Type B pancreatic cell (in vitro differentiated cells): Measurements from ENCODE around the gene SF3B5. TPM values are rescaled to one million over a fixed set of nuclear protein-coding genes. Genes with fewer than 3 reads are reported as not detected.

ENCODE experiments used
- DNase-seq: peaks from one replicate; pipeline ENCODE4 v3.0.0; 2021; ENCODE audit warnings: mixed read lengths; ENCODE audit not compliant: unreplicated experiment; ENCODE audit errors: extremely low spot score
- H3K27ac Mint-ChIP-seq: 2 replicates; pipeline ENCODE4 v1.8.0; 2021; ENCODE audit warnings: mild to moderate bottlenecking, mixed read lengths
- H3K27me3 Mint-ChIP-seq: 2 replicates; pipeline ENCODE4 v1.8.0; 2021; ENCODE audit warnings: mixed read lengths
- H3K36me3 Mint-ChIP-seq: 2 replicates; pipeline ENCODE4 v1.8.0; 2021; ENCODE audit warnings: mixed read lengths
- H3K4me1 Mint-ChIP-seq: one replicate; pipeline ENCODE4 v1.8.0; 2021; ENCODE audit warnings: mixed read lengths; ENCODE audit not compliant: unreplicated experiment
- H3K4me3 Mint-ChIP-seq: 2 replicates; pipeline ENCODE4 v1.8.0; 2021; ENCODE audit warnings: mild to moderate bottlenecking, mixed read lengths
- H3K9me3 Mint-ChIP-seq: 2 replicates; pipeline ENCODE4 v1.8.0; 2021; ENCODE audit warnings: mixed read lengths
- total RNA-seq: library from RNA; stranded (reverse); gene quantifications from 2 replicates; pipeline ENCODE4 v1.2.1, GENCODE V29; 2021; ENCODE audit warnings: low replicate concordance
- TF ChIP-seq, protein P1 (sequence below): fragments of 200-600 bp; sonication (generic); conservative IDR thresholded peaks from 2 replicates; pipeline ENCODE4 v1.5.0; 2021; ENCODE audit warnings: antibody characterized with exemption, mild to moderate bottlenecking

SF3B5 gene
- total RNA-seq, 1 donor from 2014 or later: 138 TPM

DNA sequence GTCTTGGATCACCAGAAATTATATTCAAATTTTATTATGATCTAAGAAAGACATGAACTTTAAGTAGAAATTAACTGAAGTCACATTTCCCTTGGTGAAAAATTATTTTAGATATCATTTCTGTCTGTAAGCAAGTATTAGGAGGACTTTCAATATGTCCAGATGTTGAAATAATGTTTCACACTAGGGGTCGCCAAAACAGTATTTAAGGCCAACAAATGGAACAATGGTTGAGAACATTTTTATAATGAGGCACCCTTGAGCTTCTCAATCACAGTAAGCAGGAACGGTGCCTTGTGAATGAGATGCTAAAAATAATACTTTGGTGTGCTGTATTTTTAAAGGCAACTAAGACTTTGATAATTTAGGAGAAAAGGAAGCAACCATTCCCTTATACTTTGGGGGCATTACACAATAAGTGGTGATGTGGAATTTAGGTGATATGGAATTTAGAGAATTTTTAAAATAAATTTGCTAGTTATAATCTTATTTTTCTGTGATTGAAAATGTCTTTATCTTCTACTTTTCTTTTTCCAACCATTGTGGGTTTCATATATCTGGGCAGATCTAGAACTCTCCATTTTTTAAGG lies 9.6 kb upstream of the SF3B5 start:
- H3K4me1 Mint-ChIP-seq: peaks cover 3% of the 10 kb centered on the region
- no peak overlapping the region for H3K27ac Mint-ChIP-seq
- TF ChIP-seq, protein P1, sequence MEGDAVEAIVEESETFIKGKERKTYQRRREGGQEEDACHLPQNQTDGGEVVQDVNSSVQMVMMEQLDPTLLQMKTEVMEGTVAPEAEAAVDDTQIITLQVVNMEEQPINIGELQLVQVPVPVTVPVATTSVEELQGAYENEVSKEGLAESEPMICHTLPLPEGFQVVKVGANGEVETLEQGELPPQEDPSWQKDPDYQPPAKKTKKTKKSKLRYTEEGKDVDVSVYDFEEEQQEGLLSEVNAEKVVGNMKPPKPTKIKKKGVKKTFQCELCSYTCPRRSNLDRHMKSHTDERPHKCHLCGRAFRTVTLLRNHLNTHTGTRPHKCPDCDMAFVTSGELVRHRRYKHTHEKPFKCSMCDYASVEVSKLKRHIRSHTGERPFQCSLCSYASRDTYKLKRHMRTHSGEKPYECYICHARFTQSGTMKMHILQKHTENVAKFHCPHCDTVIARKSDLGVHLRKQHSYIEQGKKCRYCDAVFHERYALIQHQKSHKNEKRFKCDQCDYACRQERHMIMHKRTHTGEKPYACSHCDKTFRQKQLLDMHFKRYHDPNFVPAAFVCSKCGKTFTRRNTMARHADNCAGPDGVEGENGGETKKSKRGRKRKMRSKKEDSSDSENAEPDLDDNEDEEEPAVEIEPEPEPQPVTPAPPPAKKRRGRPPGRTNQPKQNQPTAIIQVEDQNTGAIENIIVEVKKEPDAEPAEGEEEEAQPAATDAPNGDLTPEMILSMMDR: peak; percentile 84
- no peak overlapping the region for H3K4me3 Mint-ChIP-seq
- DNase-seq: no peak
- H3K27me3 Mint-ChIP-seq: peaks cover 23% of the 10 kb centered on the region
- no peaks in the 10 kb centered on the region for H3K9me3 Mint-ChIP-seq
- H3K36me3 Mint-ChIP-seq: no peaks in the 10 kb centered on the region

DNA sequence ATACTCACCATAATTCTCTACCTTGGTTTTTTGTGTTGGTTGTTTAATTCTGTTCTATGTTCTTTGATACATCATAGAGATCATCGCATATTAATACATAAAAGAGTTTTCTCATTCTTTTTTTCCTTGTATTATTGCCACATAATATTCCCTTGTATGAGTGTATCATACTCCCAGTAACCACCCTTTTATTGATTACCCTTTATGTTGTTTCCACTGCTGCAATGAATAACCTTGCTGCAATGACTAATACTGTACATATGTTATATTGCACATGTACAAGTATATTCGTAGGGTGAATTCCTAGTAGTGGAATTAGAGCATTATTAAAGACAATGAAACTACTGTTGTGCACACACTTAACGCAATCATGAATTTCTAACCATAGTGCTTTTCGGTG lies 9.1 kb upstream of the SF3B5 start:
- no peak overlapping the region for H3K27ac Mint-ChIP-seq
- DNase-seq: no peak
- peaks cover 27% of the 10 kb centered on the region for H3K27me3 Mint-ChIP-seq
- TF ChIP-seq, protein P1: no peak
- H3K9me3 Mint-ChIP-seq: no peaks in the 10 kb centered on the region
- H3K4me1 Mint-ChIP-seq: peaks cover 3% of the 10 kb centered on the region
- no peaks in the 10 kb centered on the region for H3K36me3 Mint-ChIP-seq
- H3K4me3 Mint-ChIP-seq: no peak overlapping the region

DNA sequence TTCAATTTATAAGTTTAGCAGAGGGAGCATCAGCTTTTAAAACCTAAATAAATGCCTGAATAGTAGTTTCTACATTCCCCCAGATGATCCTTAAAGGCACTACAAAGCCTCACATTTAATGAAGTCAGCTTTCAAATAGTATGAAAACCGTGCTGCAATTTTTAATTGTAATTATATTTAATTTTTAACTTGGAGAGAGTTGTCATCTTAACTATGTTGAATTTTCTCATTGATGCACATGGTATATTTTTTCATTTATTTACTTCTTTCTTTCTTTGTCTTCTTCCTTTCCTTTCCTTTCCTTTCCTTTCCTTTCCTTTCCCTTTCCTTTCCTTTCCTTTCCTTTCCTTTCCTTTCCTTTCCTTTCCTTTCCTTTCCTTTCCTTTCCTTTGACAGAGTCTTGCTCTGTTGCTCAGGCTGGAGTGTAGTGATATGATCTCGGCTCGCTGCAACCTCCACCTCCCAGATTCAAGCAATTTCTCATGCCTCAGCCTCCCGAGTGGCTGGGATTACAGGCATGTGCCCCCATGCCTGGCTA lies 7.7 kb upstream of the SF3B5 start:
- TF ChIP-seq, protein P1: no peak
- Mint-ChIP-seq H3K4me3 (no peak overlapping the region), H3K4me1 (peaks cover 3% of the 10 kb centered on the region), H3K27me3 (peaks cover 35% of the 10 kb centered on the region), H3K9me3 (no peaks in the 10 kb centered on the region), H3K36me3 (no peaks in the 10 kb centered on the region), H3K27ac (no peak overlapping the region)
- DNase-seq: no peak

DNA sequence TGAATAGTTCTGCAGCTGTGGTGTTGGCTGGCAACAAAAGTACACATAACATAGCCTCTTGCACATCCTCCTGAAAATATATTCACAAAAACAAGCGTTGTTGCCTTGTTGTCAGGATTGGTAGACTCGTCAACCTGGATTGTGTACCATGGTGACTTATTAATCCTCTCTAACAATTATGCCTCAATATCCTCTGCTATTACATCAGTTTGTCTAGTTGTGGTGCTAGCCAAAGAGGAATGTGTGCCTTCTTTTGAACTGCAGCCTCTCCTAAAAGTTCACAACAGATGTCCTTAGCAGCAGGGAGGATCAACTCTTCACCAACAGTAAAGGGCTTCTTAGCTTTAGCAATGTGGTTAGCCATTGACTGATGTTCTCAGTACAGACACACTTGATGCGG lies 3.6 kb upstream of the SF3B5 start:
- H3K27me3 Mint-ChIP-seq: peaks cover 28% of the 10 kb centered on the region
- H3K27ac Mint-ChIP-seq: no peak overlapping the region
- H3K4me3 Mint-ChIP-seq: no peak overlapping the region
- H3K4me1 Mint-ChIP-seq: peaks cover 11% of the 10 kb centered on the region
- DNase-seq: no peak
- TF ChIP-seq, protein P1: no peak
- H3K36me3 Mint-ChIP-seq: peaks cover 5% of the 10 kb centered on the region
- no peaks in the 10 kb centered on the region for H3K9me3 Mint-ChIP-seq

DNA sequence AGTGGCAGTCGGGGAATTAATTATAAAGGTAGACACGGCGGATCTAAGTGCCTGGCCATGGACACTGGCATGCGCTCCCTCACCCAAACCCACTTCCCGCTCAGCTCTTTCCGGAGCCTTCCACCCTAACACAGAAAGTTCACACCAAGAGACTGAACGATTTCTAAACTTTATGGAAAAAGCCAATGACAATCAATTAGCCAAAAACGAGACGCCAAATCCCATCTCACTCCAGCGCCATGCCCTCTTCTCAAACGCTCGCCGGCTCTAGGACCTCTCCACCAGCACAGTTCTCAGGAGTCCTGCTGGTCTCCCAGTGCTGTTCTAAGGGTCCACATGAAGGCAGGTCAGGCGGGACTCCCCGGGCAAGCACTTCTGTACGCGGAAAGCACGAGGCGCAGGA lies 641 bp downstream of the SF3B5 start:
- TF ChIP-seq, protein P1: no peak
- peak overlapping the region; percentile 100 for H3K27ac Mint-ChIP-seq
- H3K27me3 Mint-ChIP-seq: peaks cover 15% of the 10 kb centered on the region
- H3K4me3 Mint-ChIP-seq: peak overlapping the region; percentile 99
- peaks cover 5% of the 10 kb centered on the region for H3K36me3 Mint-ChIP-seq
- DNase-seq: no peak
- H3K9me3 Mint-ChIP-seq: no peaks in the 10 kb centered on the region
- H3K4me1 Mint-ChIP-seq: peaks cover 13% of the 10 kb centered on the region
